Neuronal stem cell (in vitro differentiated cells): ENCODE results near the gene JAML. TPM values are rescaled to one million over a fixed set of nuclear protein-coding genes. Genes with fewer than 3 reads are reported as not detected.

Experiments used
- DNase-seq: peaks from one replicate; pipeline ENCODE4 v3.0.0-alpha.2; 2013; ENCODE audit warnings: low spot score
- H2AFZ ChIP-seq: one replicate; pipeline ENCODE4 v1.6.1; 2013; ENCODE audit warnings: mild to moderate bottlenecking, low read length, inconsistent platforms
- H2AK5ac ChIP-seq: 2 replicates; pipeline ENCODE4 v1.6.1; 2013; ENCODE audit warnings: low read depth, mild to moderate bottlenecking, inconsistent platforms, low read length, moderate library complexity, mixed read lengths
- H2BK120ac ChIP-seq: 2 replicates; pipeline ENCODE4 v1.6.1; 2013; ENCODE audit warnings: low read depth, mild to moderate bottlenecking, inconsistent platforms, low read length, moderate library complexity, mixed read lengths
- H2BK12ac ChIP-seq: one replicate; pipeline ENCODE4 v1.6.1; 2013; ENCODE audit warnings: low read length, inconsistent platforms
- H2BK15ac ChIP-seq: 2 replicates; pipeline ENCODE4 v1.6.1; 2013; ENCODE audit warnings: mild to moderate bottlenecking, low read length, inconsistent platforms, mixed read lengths
- H2BK5ac ChIP-seq: one replicate; pipeline ENCODE4 v1.6.1; 2013; ENCODE audit warnings: inconsistent platforms, mild to moderate bottlenecking, low read length, moderate library complexity
- H3K14ac ChIP-seq: one replicate; pipeline ENCODE4 v1.6.1; 2013; ENCODE audit warnings: low read length, inconsistent platforms
- H3K18ac ChIP-seq: 2 replicates; pipeline ENCODE4 v1.6.1; 2013; ENCODE audit warnings: low read length, inconsistent platforms
- H3K23ac ChIP-seq: 2 replicates; pipeline ENCODE4 v1.6.1; 2013; ENCODE audit warnings: low read depth, mild to moderate bottlenecking, mixed read lengths, low read length, inconsistent platforms; ENCODE audit not compliant: poor library complexity
- H3K27ac ChIP-seq: replicated peaks from 3 replicates; pipeline ENCODE4 v1.5.1; 2013; ENCODE audit warnings: low read length, inconsistent platforms
- H3K27me3 ChIP-seq, 3 experiments: 2 replicates each; pipeline ENCODE4 v1.6.1; 2013; ENCODE audit warnings: low read length in 3 of 3, mild to moderate bottlenecking in 2 of 3, inconsistent platforms in 1 of 3, low read depth in 1 of 3, mixed read lengths in 1 of 3, moderate library complexity in 1 of 3; ENCODE audit not compliant: control insufficient read depth in 3 of 3, insufficient read depth in 3 of 3
- H3K36me3 ChIP-seq, 2 donors: replicated peaks in 1 of 2; 2 replicates each; pipeline ENCODE4 v1.6.1; 2013; ENCODE audit warnings: low read length in 2 of 2; ENCODE audit not compliant: control insufficient read depth in 2 of 2, insufficient read depth in 2 of 2
- H3K4ac ChIP-seq: 2 replicates; pipeline ENCODE4 v1.6.1; 2013; ENCODE audit warnings: inconsistent platforms, mild to moderate bottlenecking, low read length, moderate library complexity
- H3K4me1 ChIP-seq, 2 donors: 1 replicate in 1 of 2; 2 replicates in 1 of 2; pipeline ENCODE4 v1.6.1; 2013; ENCODE audit warnings: low read length in 2 of 2, low read depth in 1 of 2; ENCODE audit not compliant: control insufficient read depth in 2 of 2, insufficient read depth in 1 of 2
- H3K4me2 ChIP-seq: one replicate; pipeline ENCODE4 v1.6.1; 2013; ENCODE audit warnings: mild to moderate bottlenecking, low read length, inconsistent platforms; ENCODE audit not compliant: insufficient read depth, poor library complexity, severe bottlenecking
- H3K4me3 ChIP-seq, 2 donors: 2 replicates each; pipeline ENCODE4 v1.5.1; 2013; ENCODE audit warnings: low read length in 2 of 2, mild to moderate bottlenecking in 2 of 2, inconsistent platforms in 1 of 2, moderate library complexity in 1 of 2
- H3K79me1 ChIP-seq: one replicate; pipeline ENCODE4 v1.6.1; 2013; ENCODE audit warnings: low read depth, mild to moderate bottlenecking, inconsistent platforms, low read length, moderate library complexity
- H3K9ac ChIP-seq: one replicate; pipeline ENCODE4 v1.6.1; 2013; ENCODE audit warnings: mild to moderate bottlenecking, low read depth, low read length, inconsistent platforms; ENCODE audit not compliant: poor library complexity
- H3K9me3 ChIP-seq, 2 donors: replicated peaks in 1 of 2; 2 replicates each; pipeline versions ENCODE3 to v1.6.1; 2013; ENCODE audit warnings: low read length in 2 of 2, mild to moderate bottlenecking in 2 of 2, inconsistent platforms in 1 of 2, low read depth in 1 of 2, mixed read lengths in 1 of 2, moderate library complexity in 1 of 2; ENCODE audit not compliant: control insufficient read depth in 2 of 2, insufficient read depth in 1 of 2
- H4K8ac ChIP-seq: one replicate; pipeline ENCODE4 v1.6.1; 2013; ENCODE audit warnings: low read depth, mild to moderate bottlenecking, inconsistent platforms, low read length, moderate library complexity
- H4K91ac ChIP-seq: one replicate; pipeline ENCODE4 v1.6.1; 2013; ENCODE audit warnings: low read length, low read depth, mild to moderate bottlenecking, inconsistent platforms; ENCODE audit not compliant: poor library complexity
- WGBS, 2 donors: extraction: QIAGEN DNeasy Blood & Tissue Kit; methylation state at CpG; one replicate each; pipeline ENCODE4 v1.1.7; 2013; ENCODE audit warnings: missing lambda C conversion rate in 2 of 2, mixed read lengths in 1 of 2; ENCODE audit not compliant: insufficient read length in 2 of 2, insufficient replicate concordance in 1 of 2; ENCODE audit errors: extremely low coverage in 2 of 2; 5-methylcytosine and 5-hydroxymethylcytosine counted together
- small RNA-seq: library from polyadenylated mRNA; stranded (forward); fragments of <200 nt; extraction: miRNeasy Mini kit (QIAGEN cat#:217004); gene quantifications from one replicate; pipeline ENCODE3, GENCODE V24; 2013; ENCODE audit not compliant: insufficient read depth

The JAML gene

GRCh38 chr11:118144301-118145268 lies 80.2 kb downstream of the JAML start:
- Histone ChIP-seq H2BK120ac (no peak overlapping the region), H3K4ac (no peak overlapping the region), H2AFZ (peak overlapping the region; percentile 98), H3K9ac (peak overlapping the region; percentile 24), H2BK15ac (no peak overlapping the region), H2BK5ac (no peak overlapping the region), H3K4me3 (no peak overlapping the region), H3K23ac (no peak overlapping the region), H3K79me1 (no peaks in the 10 kb centered on the region), H4K8ac (no peak overlapping the region), H3K18ac (no peak overlapping the region), H2BK12ac (no peak overlapping the region), H3K4me1 (no peaks in the 10 kb centered on the region), H3K27me3 (peaks cover 3 to 85% (median 15%) of the 10 kb centered on the region in 3 experiments), H4K91ac (no peak overlapping the region), H3K4me2 (no peak overlapping the region), H3K36me3 (no peaks in the 10 kb centered on the region), H3K27ac (no peak overlapping the region), H3K14ac (no peak overlapping the region), H2AK5ac (peak overlapping the region; percentile 16), H3K9me3 (no peaks in the 10 kb centered on the region)
- WGBS, 2 donors = no CpG with 5 or more reads among the region's 20 CpGs
- no peak for DNase-seq

Small RNAs within 50 kb of the gene (small RNA-seq; reads per million reads assigned to genes)
- not detected for gene HSPE1P18
